Common myeloid progenitor, CD34-positive (primary cell): ENCODE measurements around the gene GLT6D1.

Source experiments
- CTCF ChIA-PET: fragments of 350-600 bp; sonication (Branson Sonifier 250); formaldehyde crosslinking; loops from one replicate; lab custom pipeline; 2021; ENCODE audit warnings: antibody characterized with exemption; lab: Charles Lee
- POLR2A ChIA-PET: fragments of 350-600 bp; sonication (Branson Sonifier 250); formaldehyde crosslinking; loops from one replicate; lab custom pipeline; 2021; ENCODE audit warnings: antibody characterized with exemption; lab: Charles Lee
- DNase-seq, 3 donors: peaks; one replicate each; pipeline versions ENCODE4 v3.0.0 to v3.0.0-alpha.2; 2013
- H3K27ac ChIP-seq, 2 experiments: 1 replicate in 1 of 2; 2 replicates in 1 of 2; pipeline ENCODE4 v1.7.0; 2013; ENCODE audit warnings: inconsistent platforms in 2 of 2, low read length in 2 of 2, mild to moderate bottlenecking in 2 of 2, low read depth in 1 of 2, moderate library complexity in 1 of 2; ENCODE audit not compliant: severe bottlenecking in 2 of 2, insufficient read depth in 1 of 2, poor library complexity in 1 of 2
- H3K27me3 ChIP-seq, 5 experiments: replicated peaks in 2 of 5; 1 replicate in 3 of 5; 2 replicates in 2 of 5; pipeline versions ENCODE4 v1.6.1 to v1.7.0; 2013; ENCODE audit warnings: low read length in 4 of 5, mild to moderate bottlenecking in 2 of 5, moderate library complexity in 2 of 5, inconsistent platforms in 1 of 5; ENCODE audit not compliant: insufficient read depth in 5 of 5, control insufficient read depth in 4 of 5
- H3K36me3 ChIP-seq, 4 experiments: 1 replicate in 2 of 4; 2 replicates in 2 of 4; pipeline versions ENCODE4 v1.6.1 to v1.7.0; 2013; ENCODE audit warnings: low read length in 3 of 4, control low read depth in 1 of 4, mild to moderate bottlenecking in 1 of 4; ENCODE audit not compliant: control insufficient read depth in 4 of 4, insufficient read depth in 4 of 4
- H3K4me1 ChIP-seq, 4 experiments: 1 replicate in 3 of 4; 2 replicates in 1 of 4; pipeline versions ENCODE4 v1.6.1 to v1.7.1; 2013; ENCODE audit warnings: low read length in 3 of 4, mild to moderate bottlenecking in 3 of 4, control low read depth in 1 of 4, inconsistent platforms in 1 of 4, moderate library complexity in 1 of 4; ENCODE audit not compliant: control insufficient read depth in 4 of 4, insufficient read depth in 4 of 4; ENCODE audit errors: control extremely low read depth in 1 of 4
- H3K4me3 ChIP-seq, 7 experiments: 1 replicate in 4 of 7; 2 replicates in 3 of 7; pipeline versions ENCODE4 v1.5.1 to v1.7.0; 2013; ENCODE audit warnings: mild to moderate bottlenecking in 7 of 7, low read length in 6 of 7, moderate library complexity in 6 of 7, inconsistent platforms in 2 of 7, low read depth in 2 of 7, control low read depth in 1 of 7; ENCODE audit not compliant: insufficient read depth in 4 of 7, control insufficient read depth in 1 of 7; ENCODE audit errors: extremely low read depth in 1 of 7
- H3K9me3 ChIP-seq, 5 experiments: 1 replicate in 4 of 5; 2 replicates in 1 of 5; pipeline versions ENCODE4 v1.6.1 to v1.7.1; 2013; ENCODE audit warnings: low read length in 4 of 5, mild to moderate bottlenecking in 2 of 5, inconsistent platforms in 1 of 5, low read depth in 1 of 5, moderate library complexity in 1 of 5; ENCODE audit not compliant: control insufficient read depth in 4 of 5, insufficient read depth in 2 of 5; ENCODE audit errors: control extremely low read depth in 1 of 5
- WGBS: methylation state at CpG from one replicate; pipeline ENCODE4 v1.1.5; 2013; ENCODE audit not compliant: insufficient coverage; 5-methylcytosine and 5-hydroxymethylcytosine counted together

Gene GLT6D1

GRCh38 chr9:135589596-135590485, 49.5 kb downstream of the GLT6D1 start:
- WGBS, result 82% methylated on average over 13 of the region's 15 CpGs
- POLR2A ChIA-PET, result no interaction called here
- Histone ChIP-seq H3K27me3 (peaks cover 0 to 6% (median 0%) of the 10 kb centered on the region in 5 experiments), H3K4me3 (no peak overlapping the region), H3K36me3 (no peaks in the 10 kb centered on the region), H3K27ac (no peak overlapping the region), H3K4me1 (no peaks in the 10 kb centered on the region), H3K9me3 (peaks cover 0 to 5% (median 3%) of the 10 kb centered on the region in 5 experiments)
- DNase-seq, result no peak
- CTCF ChIA-PET, result interaction anchor here (0.8 kb wide), 1 partner anchor 14 kb away, joined by 4 read pairs; no protein-coding TSS in a partner anchor

- POLR2A ChIA-PET, result no interaction called here
- no peaks in the 10 kb centered on the region for H3K9me3 ChIP-seq
- H3K36me3 ChIP-seq, result no peaks in the 10 kb centered on the region
- H3K27me3 ChIP-seq, result peaks cover 0 to 2% (median 0%) of the 10 kb centered on the region in 5 experiments
- no peak overlapping the region for H3K27ac ChIP-seq
- DNase-seq, result no peak
- no peak overlapping the region for H3K4me3 ChIP-seq
- CTCF ChIA-PET, result interaction anchor here (0.8 kb wide), 1 partner anchor 15 kb away, joined by 4 read pairs; no protein-coding TSS in a partner anchor
- H3K4me1 ChIP-seq, result no peaks in the 10 kb centered on the region
- WGBS, result 96% methylated on average over 16 of the region's 20 CpGs
These were observed 50.3 kb downstream of the GLT6D1 start for GRCh38 chr9:135588886-135589595.

- Histone ChIP-seq H3K36me3 (no peaks in the 10 kb centered on the region), H3K4me3 (no peak overlapping the region), H3K27ac (no peak overlapping the region), H3K27me3 (peaks cover 0 to 2% (median 0%) of the 10 kb centered on the region in 5 experiments), H3K9me3 (no peaks in the 10 kb centered on the region), H3K4me1 (no peaks in the 10 kb centered on the region)
- ChIA-PET CTCF (no interaction called here), POLR2A (no interaction called here)
- DNase-seq, result no peak
- 98% methylated on average over 7 of the region's 9 CpGs for WGBS
These were observed 51.0 kb downstream of the GLT6D1 start for GRCh38 chr9:135588371-135588770.

GRCh38 chr9:135587658-135588057, 51.7 kb downstream of the GLT6D1 start:
- no CpG with 5 or more reads among the region's 7 CpGs for WGBS
- Histone ChIP-seq H3K27ac (no peak overlapping the region), H3K36me3 (no peaks in the 10 kb centered on the region), H3K9me3 (no peaks in the 10 kb centered on the region), H3K27me3 (peaks cover 0 to 2% (median 0%) of the 10 kb centered on the region in 5 experiments), H3K4me1 (no peaks in the 10 kb centered on the region), H3K4me3 (no peak overlapping the region)
- no peak for DNase-seq
- POLR2A ChIA-PET, result no interaction called here
- CTCF ChIA-PET, result no interaction called here

- no peak overlapping the region for H3K4me3 ChIP-seq
- H3K27me3 ChIP-seq, result peaks cover 0 to 4% (median 0%) of the 10 kb centered on the region in 5 experiments
- POLR2A ChIA-PET, result no interaction called here
- DNase-seq, result no peak
- WGBS, result 80% methylated on average over 5 of the region's 15 CpGs
- CTCF ChIA-PET, result no interaction called here
- H3K9me3 ChIP-seq, result no peaks in the 10 kb centered on the region
- no peaks in the 10 kb centered on the region for H3K36me3 ChIP-seq
- H3K4me1 ChIP-seq, result no peaks in the 10 kb centered on the region
- H3K27ac ChIP-seq, result no peak overlapping the region
These were observed 52.7 kb downstream of the GLT6D1 start for GRCh38 chr9:135586601-135587109.

- H3K9me3 ChIP-seq, result no peaks in the 10 kb centered on the region
- ChIA-PET CTCF (no interaction called here), POLR2A (no interaction called here)
- no peaks in the 10 kb centered on the region for H3K4me1 ChIP-seq
- H3K36me3 ChIP-seq, result no peaks in the 10 kb centered on the region
- DNase-seq, result no peak
- H3K4me3 ChIP-seq, result no peak overlapping the region
- H3K27me3 ChIP-seq, result peaks cover 0 to 11% (median 0%) of the 10 kb centered on the region in 5 experiments
- H3K27ac ChIP-seq, result no peak overlapping the region
- WGBS, result 49% methylated on average over 8 of the region's 16 CpGs
These were observed 54.4 kb downstream of the GLT6D1 start for GRCh38 chr9:135584934-135585333.
